Measurements from ENCODE around the gene SKAP2. TPM values are rescaled to one million over a fixed set of nuclear protein-coding genes. Genes with fewer than 3 reads are reported as not detected.

The SKAP2 gene
- total RNA-seq, 2 donors from 2014 or later, result 7.8 to 11.2 TPM

GRCh38 chr7:26784118-26784517 lies 80.3 kb downstream of the SKAP2 start:
- no peak for TF ChIP-seq CTCF (IDR thresholded peaks at IDR 0.05)

GRCh38 chr7:26782501-26782900 lies 81.9 kb downstream of the SKAP2 start:
- no peaks in the 10 kb centered on the region for H3K9me3 ChIP-seq
- no peaks in the 10 kb centered on the region for H3K27me3 ChIP-seq
- no peaks in the 10 kb centered on the region for H3K4me1 ChIP-seq
- H3K4me3 ChIP-seq, result no peak overlapping the region
- H3K27ac ChIP-seq, result no peak overlapping the region
- H3K36me3 ChIP-seq, result no peaks in the 10 kb centered on the region
- TF ChIP-seq CTCF (IDR thresholded peaks at IDR 0.05), result no peak
- DNase-seq (ENCODE audit: low spot score), result no peak

More at GRCh38 chr7:26784118-26784517, 80.3 kb downstream of the SKAP2 start:
- Histone ChIP-seq H3K9me3 (no peaks in the 10 kb centered on the region), H3K27ac (no peak overlapping the region), H3K27me3 (no peaks in the 10 kb centered on the region), H3K4me3 (no peak overlapping the region), H3K4me1 (no peaks in the 10 kb centered on the region), H3K36me3 (no peaks in the 10 kb centered on the region)
- no peak for DNase-seq (ENCODE audit: low spot score)

- Histone ChIP-seq H3K9me3 (no peaks in the 10 kb centered on the region), H3K4me1 (no peaks in the 10 kb centered on the region), H3K27me3 (no peaks in the 10 kb centered on the region), H3K4me3 (no peak overlapping the region), H3K27ac (no peak overlapping the region), H3K36me3 (no peaks in the 10 kb centered on the region)
- no peak for TF ChIP-seq CTCF (IDR thresholded peaks at IDR 0.05)
- DNase-seq (ENCODE audit: low spot score), result no peak
Observed at GRCh38 chr7:26779978-26780595, 84.3 kb downstream of the SKAP2 start.

GRCh38 chr7:26777385-26777784 lies 87.0 kb downstream of the SKAP2 start:
- no peak overlapping the region for H3K27ac ChIP-seq
- TF ChIP-seq CTCF (IDR thresholded peaks at IDR 0.05), result no peak
- no peaks in the 10 kb centered on the region for H3K36me3 ChIP-seq
- no peaks in the 10 kb centered on the region for H3K27me3 ChIP-seq
- H3K4me1 ChIP-seq, result no peaks in the 10 kb centered on the region
- no peaks in the 10 kb centered on the region for H3K9me3 ChIP-seq
- H3K4me3 ChIP-seq, result no peak overlapping the region
- no peak for DNase-seq (ENCODE audit: low spot score)

DNA sequence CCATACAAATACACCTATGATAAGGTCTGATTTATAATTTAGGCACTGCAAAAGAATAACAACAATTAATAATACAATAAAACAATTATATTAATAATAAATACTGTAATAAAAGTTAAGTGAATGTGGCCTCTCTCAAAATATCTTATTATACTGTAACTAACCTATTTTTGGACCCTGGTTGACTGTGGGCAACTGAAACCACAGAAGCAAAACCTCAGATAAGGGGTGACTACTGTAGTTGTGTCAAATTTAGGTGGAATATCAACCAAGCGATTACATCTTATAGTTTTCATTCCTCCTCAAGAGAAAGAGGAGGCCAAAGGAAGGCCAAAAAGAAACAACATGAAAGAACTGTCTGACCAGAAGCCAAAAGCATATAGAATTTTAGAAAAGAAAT lies 103.9 kb downstream of the SKAP2 start:
- TF ChIP-seq CTCF (IDR thresholded peaks at IDR 0.05), result no peak

DNA sequence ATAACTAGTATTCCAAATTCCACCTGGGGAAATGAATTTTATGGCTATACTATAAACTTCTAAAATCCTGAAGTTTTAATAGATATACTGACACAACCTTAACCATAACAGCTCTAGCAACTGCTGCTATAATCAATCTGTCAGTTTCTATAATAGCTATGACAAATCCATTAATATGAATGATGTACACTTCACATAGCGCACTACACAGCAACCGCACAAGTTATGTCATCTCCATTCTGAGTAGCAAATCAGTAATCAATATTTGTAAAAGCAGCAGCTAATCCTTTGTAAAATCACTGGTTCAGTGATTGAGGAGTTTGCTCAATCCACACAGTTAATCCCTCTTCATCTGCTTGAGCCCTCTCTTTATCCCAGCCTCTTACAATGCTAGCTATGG lies 105.3 kb downstream of the SKAP2 start:
- no peaks in the 10 kb centered on the region for H3K4me1 ChIP-seq
- no peak overlapping the region for H3K27ac ChIP-seq
- no peak for DNase-seq (ENCODE audit: low spot score)
- H3K27me3 ChIP-seq, result no peaks in the 10 kb centered on the region
- no peaks in the 10 kb centered on the region for H3K36me3 ChIP-seq
- no peak for TF ChIP-seq CTCF (IDR thresholded peaks at IDR 0.05)
- H3K4me3 ChIP-seq, result no peak overlapping the region
- no peaks in the 10 kb centered on the region for H3K9me3 ChIP-seq

More for the DNA sequence above, 103.9 kb downstream of the SKAP2 start:
- Histone ChIP-seq H3K4me1 (no peaks in the 10 kb centered on the region), H3K9me3 (no peaks in the 10 kb centered on the region), H3K27ac (no peak overlapping the region), H3K4me3 (no peak overlapping the region), H3K27me3 (no peaks in the 10 kb centered on the region), H3K36me3 (no peaks in the 10 kb centered on the region)
- DNase-seq (ENCODE audit: low spot score), result no peak

Measured in right atrium auricular region (tissue), 2 donors.